Mesenchymal stem cell (in vitro differentiated cells and primary cell): ENCODE measurements around the gene C1orf53.

Experiments
- DNase-seq: peaks from one replicate; pipeline ENCODE4 v3.0.0-alpha.2; 2013
- H2AFZ ChIP-seq: one replicate; pipeline ENCODE4 v1.6.1; 2013; ENCODE audit warnings: low read depth, mild to moderate bottlenecking, control low read depth, inconsistent platforms, low read length, moderate library complexity
- H2AK5ac ChIP-seq: 2 replicates; pipeline ENCODE4 v1.6.1; 2013; ENCODE audit warnings: low read length, moderate library complexity, mild to moderate bottlenecking, inconsistent platforms; ENCODE audit not compliant: severe bottlenecking
- H2BK120ac ChIP-seq: one replicate; pipeline ENCODE4 v1.6.1; 2013; ENCODE audit warnings: low read depth, mild to moderate bottlenecking, inconsistent platforms, low read length, moderate library complexity
- H2BK12ac ChIP-seq, 2 experiments: one replicate each; pipeline ENCODE4 v1.6.1; 2013; ENCODE audit warnings: inconsistent platforms in 2 of 2, low read length in 2 of 2, mild to moderate bottlenecking in 2 of 2, moderate library complexity in 2 of 2, control low read depth in 1 of 2
- H2BK15ac ChIP-seq: one replicate; pipeline ENCODE4 v1.6.1; 2013; ENCODE audit warnings: mild to moderate bottlenecking, low read depth, inconsistent platforms; ENCODE audit not compliant: poor library complexity, severe bottlenecking
- H2BK5ac ChIP-seq: 2 replicates; pipeline ENCODE4 v1.6.1; 2013; ENCODE audit warnings: low read depth, mild to moderate bottlenecking, low read length, control low read depth, inconsistent platforms; ENCODE audit not compliant: poor library complexity, severe bottlenecking
- H3K14ac ChIP-seq, 2 experiments: one replicate each; pipeline ENCODE4 v1.6.1; 2013; ENCODE audit warnings: inconsistent platforms in 2 of 2, low read length in 2 of 2, control low read depth in 1 of 2, mild to moderate bottlenecking in 1 of 2, moderate library complexity in 1 of 2
- H3K18ac ChIP-seq, 2 experiments: one replicate each; pipeline ENCODE4 v1.6.1; 2013; ENCODE audit warnings: inconsistent platforms in 2 of 2, low read length in 2 of 2, control low read depth in 1 of 2, low read depth in 1 of 2, mild to moderate bottlenecking in 1 of 2
- H3K23ac ChIP-seq, 2 experiments: one replicate each; pipeline ENCODE4 v1.6.1; 2013; ENCODE audit warnings: inconsistent platforms in 2 of 2, low read length in 2 of 2, mild to moderate bottlenecking in 2 of 2, moderate library complexity in 2 of 2, control low read depth in 1 of 2
- H3K27ac ChIP-seq: 2 replicates; pipeline ENCODE4 v1.5.1; 2013; ENCODE audit warnings: mild to moderate bottlenecking, moderate library complexity, low read length, control low read depth, inconsistent platforms; ENCODE audit not compliant: poor library complexity, severe bottlenecking
- H3K27me3 ChIP-seq, 2 experiments: 2 replicates each; pipeline versions ENCODE4 v1.6.1 to v1.7.0; 2013; ENCODE audit warnings: low read length in 2 of 2, mild to moderate bottlenecking in 2 of 2, moderate library complexity in 2 of 2, control low read depth in 1 of 2, inconsistent platforms in 1 of 2; ENCODE audit not compliant: control insufficient read depth in 1 of 2, insufficient read depth in 1 of 2
- H3K36me3 ChIP-seq, 2 experiments: 2 replicates each; pipeline versions ENCODE4 v1.6.1 to v1.7.0; 2013; ENCODE audit warnings: low read length in 2 of 2, control low read depth in 1 of 2, inconsistent platforms in 1 of 2, low read depth in 1 of 2, mild to moderate bottlenecking in 1 of 2; ENCODE audit not compliant: insufficient read depth in 2 of 2, control insufficient read depth in 1 of 2
- H3K4ac ChIP-seq, 2 experiments: one replicate each; pipeline ENCODE4 v1.6.1; 2013; ENCODE audit warnings: inconsistent platforms in 2 of 2, low read length in 2 of 2, mild to moderate bottlenecking in 2 of 2, moderate library complexity in 2 of 2, control low read depth in 1 of 2, low read depth in 1 of 2
- H3K4me1 ChIP-seq: 2 replicates; pipeline ENCODE4 v1.6.1; 2013; ENCODE audit warnings: low read depth, low read length, control low read depth; ENCODE audit not compliant: control insufficient read depth, insufficient read depth
- H3K4me2 ChIP-seq: 2 replicates; pipeline ENCODE4 v1.6.1; 2013; ENCODE audit warnings: low read length, mild to moderate bottlenecking, inconsistent platforms; ENCODE audit not compliant: poor library complexity, severe bottlenecking
- H3K4me3 ChIP-seq, 2 experiments: 2 replicates each; pipeline versions ENCODE4 v1.5.1 to v1.7.0; 2013; ENCODE audit warnings: low read length in 2 of 2, mild to moderate bottlenecking in 2 of 2, control low read depth in 1 of 2, low read depth in 1 of 2; ENCODE audit not compliant: insufficient read depth in 1 of 2
- H3K79me1 ChIP-seq: replicated peaks from 2 replicates; pipeline ENCODE4 v1.6.1; 2013; ENCODE audit warnings: mild to moderate bottlenecking, control low read depth, low read length, inconsistent platforms; ENCODE audit not compliant: poor library complexity, severe bottlenecking
- H3K9ac ChIP-seq: 2 replicates; pipeline ENCODE4 v1.7.0; 2013; ENCODE audit warnings: mild to moderate bottlenecking, low read length, moderate library complexity
- H3K9me3 ChIP-seq: 2 replicates; pipeline ENCODE4 v1.7.0; 2013; ENCODE audit warnings: mild to moderate bottlenecking, low read length; ENCODE audit not compliant: control insufficient read depth
- H4K8ac ChIP-seq: one replicate; pipeline ENCODE4 v1.6.1; 2013; ENCODE audit warnings: inconsistent platforms, mild to moderate bottlenecking, low read length, moderate library complexity
- H4K91ac ChIP-seq: one replicate; pipeline ENCODE4 v1.6.1; 2013; ENCODE audit warnings: mild to moderate bottlenecking, low read length, inconsistent platforms
- WGBS: methylation state at CpG from one replicate; pipeline ENCODE4 v1.1.7; 2013; ENCODE audit warnings: mixed read lengths; 5-methylcytosine and 5-hydroxymethylcytosine counted together

Gene C1orf53

DNA sequence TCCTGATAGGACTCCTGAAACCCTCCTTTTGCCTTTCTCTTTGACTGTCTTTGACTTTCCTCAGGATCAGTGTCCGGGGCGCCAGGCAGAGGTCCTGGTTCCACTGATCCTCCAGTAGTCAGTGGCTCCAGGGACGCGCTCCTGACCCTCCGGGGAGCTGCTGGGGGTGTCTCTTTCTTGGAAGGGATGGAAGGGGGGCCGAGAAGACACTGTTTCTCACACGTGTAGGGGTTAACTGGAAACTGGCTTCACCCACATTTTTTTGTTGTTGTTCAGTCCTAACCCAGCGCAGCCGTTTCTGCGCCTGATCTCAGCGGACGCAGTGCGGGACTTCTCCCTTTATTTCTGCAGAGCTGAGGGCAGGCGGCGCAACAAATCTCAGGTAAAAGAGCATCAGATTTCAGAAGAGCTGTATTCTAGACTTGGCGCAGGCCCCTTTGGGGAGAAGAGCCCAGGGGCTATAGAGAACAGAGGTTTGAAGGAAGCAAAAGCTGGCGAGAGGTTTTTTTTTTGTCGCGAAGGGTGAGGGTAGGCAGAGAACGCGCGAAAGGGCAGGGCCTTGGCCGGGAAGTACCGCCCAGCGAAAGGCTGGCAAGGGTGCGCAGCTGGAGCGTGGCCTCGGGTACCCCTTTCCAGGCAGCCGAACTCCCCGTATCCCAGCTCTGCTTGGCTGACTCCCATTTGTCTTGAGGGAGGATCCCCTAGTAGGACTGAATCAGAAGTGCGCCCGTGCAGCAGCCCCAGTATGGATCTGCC, 10.5 kb downstream of the C1orf53 start:
- no peak overlapping the region for H2BK5ac ChIP-seq
- no peaks in the 10 kb centered on the region for H3K9me3 ChIP-seq
- H3K79me1 ChIP-seq: no peaks in the 10 kb centered on the region
- H3K27ac ChIP-seq: no peak overlapping the region
- no peak overlapping the region for H3K14ac ChIP-seq
- H3K36me3 ChIP-seq: no peaks in the 10 kb centered on the region
- no peak overlapping the region for H2AFZ ChIP-seq
- peak overlapping the region in 1 of 2 experiments; percentile 65 for H3K4me3 ChIP-seq
- H3K4ac ChIP-seq: no peak overlapping the region
- no peak overlapping the region for H2BK120ac ChIP-seq
- H3K27me3 ChIP-seq: peaks cover 100% of the 10 kb centered on the region in 2 experiments
- 6% methylated on average over 32 of the region's 32 CpGs for WGBS
- no peak for DNase-seq
- no peak overlapping the region for H2BK12ac ChIP-seq
- no peak overlapping the region for H3K9ac ChIP-seq
- no peak overlapping the region for H3K18ac ChIP-seq
- H3K23ac ChIP-seq: no peak overlapping the region
- H3K4me1 ChIP-seq: peaks cover 42% of the 10 kb centered on the region
- H4K91ac ChIP-seq: no peak overlapping the region
- no peak overlapping the region for H2BK15ac ChIP-seq
- H4K8ac ChIP-seq: no peak overlapping the region
- no peak overlapping the region for H3K4me2 ChIP-seq
- H2AK5ac ChIP-seq: no peak overlapping the region

GRCh38 chr1:197913495-197914276, 11.3 kb downstream of the C1orf53 start:
- Histone ChIP-seq H3K4me3 (no peak overlapping the region), H3K14ac (no peak overlapping the region), H3K27me3 (peaks cover 100% of the 10 kb centered on the region in 2 experiments), H3K27ac (no peak overlapping the region), H3K9ac (no peak overlapping the region), H3K4ac (no peak overlapping the region), H4K91ac (no peak overlapping the region), H2AFZ (no peak overlapping the region), H2BK120ac (no peak overlapping the region), H3K4me2 (no peak overlapping the region), H2BK15ac (no peak overlapping the region), H3K36me3 (no peaks in the 10 kb centered on the region), H3K23ac (no peak overlapping the region), H2BK5ac (no peak overlapping the region), H3K4me1 (peaks cover 46% of the 10 kb centered on the region), H3K9me3 (no peaks in the 10 kb centered on the region), H4K8ac (no peak overlapping the region), H3K79me1 (no peaks in the 10 kb centered on the region), H3K18ac (no peak overlapping the region), H2BK12ac (no peak overlapping the region), H2AK5ac (no peak overlapping the region)
- 10% methylated on average over 25 of the region's 26 CpGs for WGBS
- DNase-seq: no peak

GRCh38 chr1:197914510-197914909, 12.1 kb downstream of the C1orf53 start:
- 0% methylated on average over 5 of the region's 5 CpGs for WGBS
- no peak overlapping the region for H3K23ac ChIP-seq
- no peak overlapping the region for H3K4me3 ChIP-seq
- no peak overlapping the region for H3K27ac ChIP-seq
- H2BK15ac ChIP-seq: no peak overlapping the region
- H4K91ac ChIP-seq: no peak overlapping the region
- H3K4me1 ChIP-seq: peaks cover 44% of the 10 kb centered on the region
- H3K36me3 ChIP-seq: no peaks in the 10 kb centered on the region
- H2AK5ac ChIP-seq: no peak overlapping the region
- no peak overlapping the region for H3K4me2 ChIP-seq
- H2AFZ ChIP-seq: no peak overlapping the region
- H3K4ac ChIP-seq: no peak overlapping the region
- H3K27me3 ChIP-seq: peaks cover 100% of the 10 kb centered on the region in 2 experiments
- H3K9me3 ChIP-seq: no peaks in the 10 kb centered on the region
- no peak for DNase-seq
- no peak overlapping the region for H3K18ac ChIP-seq
- H3K9ac ChIP-seq: no peak overlapping the region
- no peak overlapping the region for H4K8ac ChIP-seq
- H2BK120ac ChIP-seq: no peak overlapping the region
- no peak overlapping the region for H3K14ac ChIP-seq
- H3K79me1 ChIP-seq: no peaks in the 10 kb centered on the region
- H2BK5ac ChIP-seq: no peak overlapping the region
- H2BK12ac ChIP-seq: no peak overlapping the region

GRCh38 chr1:197915260-197915861, 12.9 kb downstream of the C1orf53 start:
- Histone ChIP-seq H3K4ac (no peak overlapping the region), H3K14ac (no peak overlapping the region), H4K91ac (no peak overlapping the region)

More at GRCh38 chr1:197915260-197915861, 12.9 kb downstream of the C1orf53 start:
- Histone ChIP-seq H3K79me1 (no peaks in the 10 kb centered on the region), H3K9ac (no peak overlapping the region), H4K8ac (no peak overlapping the region), H3K27me3 (peaks cover 99 to 100% of the 10 kb centered on the region in 2 experiments), H2BK5ac (no peak overlapping the region), H3K36me3 (no peaks in the 10 kb centered on the region), H3K4me3 (peak overlapping the region in 1 of 2 experiments; percentile 66), H2AFZ (no peak overlapping the region), H2BK120ac (no peak overlapping the region), H2BK15ac (no peak overlapping the region), H3K23ac (no peak overlapping the region), H3K4me1 (peaks cover 48% of the 10 kb centered on the region), H3K4me2 (peak overlapping the region; percentile 82), H3K27ac (no peak overlapping the region), H2BK12ac (no peak overlapping the region), H3K18ac (no peak overlapping the region), H3K9me3 (no peaks in the 10 kb centered on the region), H2AK5ac (no peak overlapping the region)
- DNase-seq: no peak
- WGBS: 0% methylated on average over 6 of the region's 7 CpGs
